Mucosa of descending colon (tissue), 3 donors: ENCODE data around the gene COPE. TPM values are rescaled to one million over a fixed set of nuclear protein-coding genes. Genes with fewer than 3 reads are reported as not detected.
"Not testable (repeated sequence)": the region's sequence is repeated elsewhere in the genome, so short reads cannot be mapped to it uniquely, and the experiment has no call there.

Source experiments
- ATAC-seq: fragments of 200-7000 bp; cut with Tn5 transposase; one replicate; pipeline ENCODE4 v1.9.1; 2020; ENCODE audit warnings: mild to moderate bottlenecking, moderate library complexity
- DNase-seq, 3 donors: peaks; one replicate each; pipeline ENCODE4 v3.0.0-alpha.2; 2020
- H3K36me3 ChIP-seq: fragments of 200-600 bp; one replicate; pipeline ENCODE4 v1.8.0; 2021; ENCODE audit warnings: low read depth, mild to moderate bottlenecking
- H3K4me1 ChIP-seq: fragments of 200-600 bp; one replicate; pipeline ENCODE4 v1.8.0; 2021; ENCODE audit warnings: low read depth, mild to moderate bottlenecking
- H3K4me3 ChIP-seq: fragments of 200-600 bp; one replicate; pipeline ENCODE4 v1.8.0; 2021; ENCODE audit warnings: mild to moderate bottlenecking
- H3K9me3 ChIP-seq: fragments of 200-600 bp; one replicate; pipeline ENCODE4 v1.8.0; 2021; ENCODE audit warnings: mild to moderate bottlenecking
- intact Hi-C, 2 donors: fragments of 100-400 bp; cut with DNase I in 1 of 2; cut with micrococcal nuclease in 1 of 2; formaldehyde crosslinking; loops; one replicate each; pipeline versions ENCODE4 v1.11.0 to v1.11.1; 2022; cut with DNase I, micrococcal nuclease
- total RNA-seq, 3 donors: library from RNA; stranded (reverse); fragmentation: NEBNext Ultra II Directional in 2 of 3; extraction: Animal tissue kit (Norgen Biotek cat#: 25700) in 2 of 3; gene quantifications; one replicate each; pipeline versions ENCODE4 v1.2.1 to v1.2.4, GENCODE V29; 2021 to 2023
- TF ChIP-seq, protein P1 (sequence below): fragments of 200-600 bp; IDR thresholded peaks from one replicate; pipeline ENCODE4 v1.8.0; 2022; ENCODE audit warnings: antibody characterized with exemption, mild to moderate bottlenecking
- donor health status: DM: no; HTN: no; CAD: no; lungs with moderate emphysema.
- donor health status: DM: no; HTN: no; CAD: no.
- donor health status: DM: no; HTN: yes; CAD: no.

The COPE gene
- total RNA-seq, 3 donors from 2014 or later, result 119 to 227 (median 176) TPM

DNA sequence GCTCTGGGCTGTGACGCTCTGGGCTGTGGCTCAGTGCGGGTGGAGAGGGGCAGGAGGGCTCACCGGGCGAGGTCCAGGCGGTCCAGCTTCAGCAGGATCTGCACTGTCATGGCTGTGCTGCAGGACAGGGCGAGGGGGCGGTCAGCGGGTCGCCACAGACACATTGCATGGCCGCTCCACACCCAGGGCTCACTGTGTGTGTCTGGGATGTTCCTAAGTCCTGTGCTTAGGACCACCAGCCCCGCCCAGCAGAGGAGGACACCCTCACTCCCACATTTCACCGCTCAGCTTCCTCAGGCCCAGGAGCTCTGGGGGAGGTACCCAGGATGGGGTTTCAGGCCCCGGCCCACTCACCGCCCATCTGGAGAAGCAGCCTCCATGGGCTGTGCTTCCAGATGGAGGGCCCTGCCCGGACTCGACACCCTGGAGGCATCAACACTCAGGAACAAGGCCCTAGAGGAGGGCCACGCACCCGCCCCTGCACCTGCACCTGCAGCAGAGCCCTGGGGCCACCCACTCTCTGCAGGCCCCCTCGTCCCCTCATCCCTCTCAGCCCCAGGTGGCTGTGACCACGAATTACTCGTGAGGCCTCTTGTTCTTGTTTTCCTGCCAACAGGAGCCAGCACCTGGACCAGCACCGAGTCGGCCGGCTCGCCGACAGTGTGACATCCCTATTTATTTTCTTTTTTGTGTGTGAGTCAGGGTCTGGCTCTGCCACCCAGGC lies 13.5 kb downstream of the COPE start:
- Histone ChIP-seq H3K4me1 (no peaks in the 10 kb centered on the region), H3K36me3 (peaks cover 6% of the 10 kb centered on the region), H3K4me3 (no peak overlapping the region), H3K9me3 (no peaks in the 10 kb centered on the region)
- intact Hi-C loops, result no loop called here
- ATAC-seq (no peak), DNase-seq (no peak)
- TF ChIP-seq, protein P1, sequence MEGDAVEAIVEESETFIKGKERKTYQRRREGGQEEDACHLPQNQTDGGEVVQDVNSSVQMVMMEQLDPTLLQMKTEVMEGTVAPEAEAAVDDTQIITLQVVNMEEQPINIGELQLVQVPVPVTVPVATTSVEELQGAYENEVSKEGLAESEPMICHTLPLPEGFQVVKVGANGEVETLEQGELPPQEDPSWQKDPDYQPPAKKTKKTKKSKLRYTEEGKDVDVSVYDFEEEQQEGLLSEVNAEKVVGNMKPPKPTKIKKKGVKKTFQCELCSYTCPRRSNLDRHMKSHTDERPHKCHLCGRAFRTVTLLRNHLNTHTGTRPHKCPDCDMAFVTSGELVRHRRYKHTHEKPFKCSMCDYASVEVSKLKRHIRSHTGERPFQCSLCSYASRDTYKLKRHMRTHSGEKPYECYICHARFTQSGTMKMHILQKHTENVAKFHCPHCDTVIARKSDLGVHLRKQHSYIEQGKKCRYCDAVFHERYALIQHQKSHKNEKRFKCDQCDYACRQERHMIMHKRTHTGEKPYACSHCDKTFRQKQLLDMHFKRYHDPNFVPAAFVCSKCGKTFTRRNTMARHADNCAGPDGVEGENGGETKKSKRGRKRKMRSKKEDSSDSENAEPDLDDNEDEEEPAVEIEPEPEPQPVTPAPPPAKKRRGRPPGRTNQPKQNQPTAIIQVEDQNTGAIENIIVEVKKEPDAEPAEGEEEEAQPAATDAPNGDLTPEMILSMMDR, result no peak

DNA sequence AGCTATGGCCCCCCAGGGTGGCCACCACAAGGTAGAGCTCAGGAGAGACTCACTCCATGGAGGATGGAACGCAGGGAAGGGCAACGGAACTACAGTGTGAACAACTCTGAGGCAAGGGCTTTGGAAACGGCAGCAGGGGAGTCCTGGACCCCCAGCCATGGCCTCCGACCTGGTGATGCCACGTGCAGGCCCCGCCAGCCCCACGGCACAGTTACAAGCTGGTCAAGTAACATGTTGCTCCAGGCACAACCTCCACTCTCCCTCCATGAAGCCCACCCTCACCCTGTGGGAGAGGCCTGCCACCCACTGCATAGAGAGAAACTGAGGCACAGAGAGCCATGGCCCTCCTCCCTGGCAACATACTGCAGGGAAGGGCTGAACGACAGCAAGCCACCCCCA lies 14.1 kb downstream of the COPE start:
- intact Hi-C loops, result no loop called here

DNA sequence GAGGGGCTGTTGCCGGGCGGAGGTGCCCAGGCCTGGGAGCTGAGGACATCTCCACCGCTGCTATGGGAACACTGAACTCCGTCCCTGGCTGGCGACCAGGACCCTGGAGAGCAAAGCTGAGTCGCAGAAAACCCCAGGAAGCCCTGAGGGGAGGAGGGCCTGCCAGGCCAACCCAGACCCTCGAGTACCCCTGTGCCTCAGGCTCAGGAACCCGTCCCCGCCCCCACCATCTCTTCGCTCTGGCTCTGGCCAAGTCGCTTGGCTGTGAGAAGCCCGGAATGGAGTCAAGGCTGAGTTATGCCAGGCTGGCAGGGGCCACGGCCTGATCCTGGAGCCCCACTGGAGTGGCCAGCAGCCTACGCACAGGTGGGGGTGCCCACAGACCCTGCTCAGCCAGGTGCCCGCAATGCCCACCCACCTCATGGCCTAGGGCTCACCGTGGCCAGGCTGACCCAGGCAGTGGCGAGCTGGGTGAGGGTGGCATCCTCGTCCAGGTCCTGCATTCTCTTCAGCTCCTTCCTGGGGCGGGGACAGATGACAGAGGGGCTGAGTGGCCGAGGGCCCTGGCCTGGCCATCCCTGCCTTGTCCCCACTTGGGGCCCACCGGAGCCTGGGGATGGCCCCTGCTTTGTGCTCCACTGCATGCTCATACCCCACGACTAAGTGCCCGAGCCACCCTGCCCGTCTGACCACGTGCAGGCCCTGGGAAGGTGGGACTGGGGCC lies 14.7 kb downstream of the COPE start:
- intact Hi-C loops, result no loop called here
- ATAC-seq, result no peak
- no peak overlapping the region for H3K4me3 ChIP-seq
- no peaks in the 10 kb centered on the region for H3K4me1 ChIP-seq
- no peak for DNase-seq
- TF ChIP-seq, protein P1, result no peak
- H3K36me3 ChIP-seq, result peaks cover 6% of the 10 kb centered on the region
- no peaks in the 10 kb centered on the region for H3K9me3 ChIP-seq

More for the DNA sequence above, 14.1 kb downstream of the COPE start:
- DNase-seq, result no peak
- Histone ChIP-seq H3K9me3 (no peaks in the 10 kb centered on the region), H3K4me3 (no peak overlapping the region), H3K4me1 (no peaks in the 10 kb centered on the region), H3K36me3 (peaks cover 6% of the 10 kb centered on the region)
- TF ChIP-seq, protein P1, result no peak
- ATAC-seq, result no peak

DNA sequence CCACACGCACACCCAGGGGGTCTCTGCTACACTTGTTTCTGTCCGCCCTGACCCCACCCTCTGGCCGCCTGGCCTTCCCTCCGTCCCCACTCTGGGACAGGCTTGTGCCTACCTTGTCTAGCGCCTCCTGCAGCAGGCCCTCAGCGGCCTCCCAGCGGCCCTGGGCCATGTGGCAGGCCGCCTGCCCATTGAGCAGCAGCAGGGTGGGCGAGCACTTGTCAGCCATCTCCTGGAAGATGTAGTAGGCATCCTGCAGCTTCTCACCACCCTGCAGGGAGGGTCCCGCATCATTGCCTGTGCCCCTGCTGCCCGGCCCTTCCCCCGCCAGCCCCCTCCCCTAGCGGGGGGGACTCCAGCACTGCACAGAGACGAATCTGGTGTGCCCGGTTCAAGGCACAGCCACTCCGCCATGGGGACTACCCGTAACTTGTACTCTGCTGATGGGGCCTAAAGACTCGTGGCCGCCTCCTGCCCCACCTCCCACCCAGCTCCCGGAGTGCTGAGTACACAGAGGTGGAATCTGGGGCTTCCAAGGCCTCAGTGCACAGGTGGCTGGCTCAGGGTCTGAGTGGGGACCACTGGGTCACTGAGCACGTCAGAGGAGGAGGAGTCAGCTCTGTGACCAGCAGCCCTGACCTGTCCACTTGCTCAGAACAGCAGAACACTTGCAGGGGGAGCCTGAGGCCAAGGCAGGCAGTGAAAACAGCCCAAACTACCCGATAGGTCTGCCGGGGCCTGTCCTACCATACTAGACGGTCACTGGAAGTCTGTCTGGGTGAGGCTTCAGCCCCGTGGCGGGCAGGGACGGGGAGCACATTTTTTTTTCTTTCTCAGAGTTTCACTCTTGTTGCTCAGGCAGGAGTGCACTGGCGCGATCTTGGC lies 15.8 kb downstream of the COPE start:
- DNase-seq (no peak), ATAC-seq (no peak)

DNA sequence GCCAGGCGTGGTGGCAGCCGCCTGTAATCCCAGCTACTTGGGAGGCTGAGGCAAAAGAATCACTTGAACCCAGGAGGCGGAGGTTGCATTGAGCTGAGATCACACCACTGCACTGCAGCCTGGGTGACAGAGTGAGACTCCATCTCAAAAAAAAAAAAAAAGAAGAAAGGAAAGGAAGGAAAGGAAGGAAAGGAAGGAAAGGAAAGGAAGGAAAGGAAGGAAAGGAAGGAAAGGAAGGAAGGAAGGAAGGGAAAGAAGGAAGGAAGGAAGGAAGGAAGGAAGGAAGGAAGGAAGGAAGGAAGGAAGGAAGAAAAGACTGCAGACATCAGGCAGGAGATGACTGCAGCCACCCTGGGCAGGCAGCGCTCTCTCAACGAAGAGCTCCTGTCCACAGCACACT lies 16.7 kb downstream of the COPE start:
- ATAC-seq, intact Hi-C loops, DNase-seq, H3K4me3 ChIP-seq, H3K36me3 ChIP-seq, H3K4me1 ChIP-seq, H3K9me3 ChIP-seq: not testable (repeated sequence)

More for the DNA sequence above, 15.8 kb downstream of the COPE start:
- Histone ChIP-seq H3K36me3 (peaks cover 6% of the 10 kb centered on the region), H3K4me3 (no peak overlapping the region), H3K9me3 (no peaks in the 10 kb centered on the region), H3K4me1 (no peaks in the 10 kb centered on the region)
- intact Hi-C loops, result no loop called here
- TF ChIP-seq, protein P1, result no peak
